HG02970 (cell line): ENCODE results near the gene LUZP2.

ENCODE experiments used
- ATAC-seq: cut with Tn5 transposase; IDR thresholded peaks from one replicate; pipeline ENCODE4 v1.9.1; 2021; ENCODE audit warnings: mild to moderate bottlenecking, moderate library complexity, moderate number of reproducible peaks; ENCODE audit not compliant: unreplicated experiment, low FRiP score

Gene LUZP2

DNA sequence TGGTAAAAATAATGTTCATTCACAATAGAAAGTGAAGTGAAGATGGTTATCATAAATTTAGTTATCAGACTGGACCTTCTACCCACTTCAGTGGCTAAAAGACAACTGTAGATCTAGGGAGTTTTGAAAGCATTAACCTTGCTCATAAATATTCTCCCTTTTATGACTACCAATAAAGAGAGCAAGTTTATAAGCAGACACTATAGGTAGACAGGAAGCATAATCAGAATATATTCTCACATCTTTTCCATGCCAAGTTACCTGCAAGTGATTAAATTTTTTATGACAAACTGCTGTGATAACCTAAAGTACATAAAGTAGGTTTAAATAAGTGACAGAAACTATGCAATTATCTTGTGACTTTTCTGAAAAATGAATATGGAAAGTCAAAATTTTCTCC, 62.5 kb downstream of the LUZP2 start:
- no peak for ATAC-seq

DNA sequence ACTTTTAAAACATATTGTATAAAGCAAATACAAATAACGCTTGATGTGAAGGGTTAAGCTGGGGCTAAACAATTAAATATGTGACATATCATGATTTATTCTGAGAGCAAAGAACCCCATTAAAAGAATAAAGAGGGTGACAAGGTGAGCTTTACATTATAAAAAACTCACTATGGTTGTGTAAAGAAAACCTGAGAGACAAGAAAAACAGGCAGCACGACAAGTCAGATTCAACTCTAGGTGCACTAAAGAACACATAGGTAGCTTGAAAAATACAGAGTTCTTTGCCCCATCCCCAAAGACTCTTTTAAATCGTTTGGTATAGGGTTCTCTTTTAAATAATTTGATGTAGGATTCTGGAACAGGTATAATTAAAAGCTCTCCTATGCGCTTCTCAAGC, 63.5 kb downstream of the LUZP2 start:
- no peak for ATAC-seq

DNA sequence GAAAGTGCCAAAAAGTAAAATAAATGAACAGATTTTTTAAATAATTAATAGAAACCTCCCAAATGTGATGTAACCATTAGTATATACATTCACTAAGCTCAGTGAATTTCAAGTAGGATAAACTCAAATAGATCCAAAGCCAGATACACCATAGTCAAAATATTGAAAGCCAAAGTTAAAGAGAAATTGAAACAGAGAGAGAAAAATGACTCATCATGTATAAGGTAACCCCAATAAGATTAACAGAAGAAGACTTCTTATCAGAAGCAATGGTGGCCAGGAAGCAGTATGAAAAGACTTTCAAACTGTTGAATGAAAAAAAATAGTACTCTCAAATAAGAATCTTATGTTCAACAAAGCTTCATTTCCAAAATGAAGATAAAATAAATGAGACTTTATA, 70.5 kb downstream of the LUZP2 start:
- ATAC-seq, result no peak

DNA sequence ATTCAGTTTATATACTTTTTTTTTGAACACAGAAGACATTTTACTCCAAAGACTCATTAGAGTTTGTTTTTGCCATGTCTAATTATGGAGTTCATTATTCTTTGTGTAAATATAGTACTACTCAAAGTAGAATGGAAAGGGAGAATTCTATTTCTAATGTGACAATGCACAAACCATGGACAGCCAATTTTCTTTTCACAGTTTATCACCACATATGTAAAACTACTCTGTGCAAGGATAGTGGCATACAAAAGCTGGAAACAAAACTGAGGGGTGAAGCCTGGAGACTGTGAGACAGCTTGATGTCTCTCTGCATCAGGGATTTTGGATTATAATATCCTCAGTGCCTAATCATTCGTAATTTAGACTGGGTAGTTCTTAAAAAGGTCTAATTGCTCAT, 75.5 kb downstream of the LUZP2 start:
- ATAC-seq, result no peak

DNA sequence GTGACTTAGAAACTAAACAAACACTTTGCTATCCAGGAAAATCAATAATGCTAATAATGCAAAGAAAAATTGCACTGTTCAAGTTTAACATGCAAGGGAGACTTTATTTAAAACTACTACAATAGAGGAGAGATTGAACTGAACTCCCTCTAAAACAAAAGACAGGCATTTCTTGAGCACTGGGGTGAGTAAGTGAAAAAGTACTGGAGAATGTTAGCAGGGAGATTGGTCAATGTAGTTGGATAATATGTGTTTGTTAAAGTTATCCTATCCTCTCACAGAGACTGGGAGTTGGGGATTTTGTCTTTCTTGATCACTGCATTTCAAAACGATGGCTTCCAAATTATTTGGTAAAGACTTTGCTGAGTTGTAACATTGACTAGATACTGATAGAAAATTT, 77.6 kb downstream of the LUZP2 start:
- no peak for ATAC-seq

DNA sequence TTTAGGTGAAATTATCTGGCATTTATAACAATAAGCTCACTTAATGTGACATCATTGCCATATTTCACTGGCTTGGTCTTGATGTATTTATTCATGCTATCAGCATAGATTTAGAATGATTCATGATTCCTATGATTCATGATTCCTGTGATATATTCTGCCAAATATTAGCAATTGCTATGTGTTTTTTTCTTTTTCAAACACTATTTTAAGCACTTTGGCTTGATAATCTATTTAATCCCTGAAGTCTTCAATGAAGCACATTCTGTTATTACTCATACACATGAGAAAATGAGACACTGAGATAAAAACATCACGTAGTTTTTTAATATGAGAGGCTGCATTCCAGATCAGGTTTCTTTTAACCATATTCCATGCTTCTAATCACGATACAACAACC, 78.5 kb downstream of the LUZP2 start:
- ATAC-seq, result no peak

DNA sequence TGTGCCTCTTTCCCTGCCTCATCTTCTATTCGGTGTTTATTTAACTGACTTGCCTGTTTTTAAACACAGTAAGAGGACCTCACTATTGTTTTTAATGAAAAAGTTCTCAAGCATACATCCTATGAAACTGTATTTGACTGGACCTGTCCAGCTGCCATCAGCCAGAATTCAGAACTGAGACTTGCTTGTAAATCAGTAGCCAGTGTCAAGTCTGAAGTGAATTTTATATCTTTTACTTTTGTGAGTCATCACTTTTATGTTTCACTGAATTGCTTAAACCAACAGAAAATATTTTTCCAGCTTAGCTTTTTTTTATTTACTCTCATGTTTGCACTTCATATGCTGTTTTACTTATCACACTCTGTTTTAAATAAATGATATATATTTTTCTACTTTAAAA, 88.3 kb downstream of the LUZP2 start:
- ATAC-seq, result peak; percentile 69

DNA sequence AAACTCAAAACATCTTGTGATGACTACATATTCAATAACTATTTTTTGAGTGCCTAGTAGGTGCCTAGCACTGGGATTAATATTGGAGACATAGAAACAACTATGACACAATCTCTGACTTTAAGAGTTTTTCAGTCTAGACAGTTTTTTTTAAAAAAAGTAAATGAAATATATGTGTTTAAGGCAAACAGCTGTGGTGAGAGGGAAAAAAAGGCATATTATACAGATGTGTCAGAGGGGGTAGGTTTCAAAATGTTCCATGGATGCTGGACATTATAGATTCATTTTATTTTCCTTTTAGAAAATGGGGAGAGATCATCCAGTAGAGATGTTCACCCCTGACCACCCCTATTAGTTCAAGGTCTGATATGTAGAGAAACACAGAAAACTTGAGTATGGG, 90.8 kb downstream of the LUZP2 start:
- ATAC-seq, result no peak

DNA sequence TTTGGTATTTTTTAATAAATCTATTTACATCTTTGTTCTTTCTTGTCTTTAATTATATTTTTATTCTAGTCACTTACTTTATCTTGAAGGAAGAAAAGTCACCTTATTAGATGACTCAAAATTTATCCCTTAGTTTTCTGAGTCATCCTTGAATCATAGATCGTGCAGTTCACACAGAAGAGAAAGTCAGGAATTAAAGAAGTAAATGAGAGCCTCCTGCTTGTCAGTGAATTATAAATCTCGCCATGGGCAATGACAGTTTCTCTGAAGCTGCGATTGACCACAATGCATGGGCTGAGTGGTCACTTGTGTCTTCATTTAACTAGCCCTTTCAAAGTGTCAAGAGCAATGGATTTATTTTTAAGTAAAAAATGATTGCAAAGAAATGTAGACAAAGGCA, 91.2 kb downstream of the LUZP2 start:
- ATAC-seq, result no peak

DNA sequence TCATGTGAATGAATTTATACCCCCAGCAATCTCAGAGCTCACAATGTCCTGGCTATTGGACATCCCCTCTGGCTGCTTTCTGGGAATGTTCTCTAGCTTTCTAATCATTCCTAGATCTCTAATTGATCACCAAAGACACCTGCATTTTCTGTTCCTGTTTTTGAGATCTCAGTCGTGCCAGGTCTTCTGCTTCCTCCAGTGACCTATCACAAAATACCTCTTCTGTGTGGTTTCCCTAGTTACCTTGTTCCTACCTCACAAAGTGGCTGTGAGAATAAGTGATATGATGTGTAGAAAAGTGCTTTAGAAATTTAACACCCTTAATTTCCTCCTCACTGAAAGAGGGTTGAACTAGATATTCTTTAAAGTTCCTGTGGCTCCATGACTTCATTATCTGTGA, 92.2 kb downstream of the LUZP2 start:
- peak; percentile 56 for ATAC-seq

DNA sequence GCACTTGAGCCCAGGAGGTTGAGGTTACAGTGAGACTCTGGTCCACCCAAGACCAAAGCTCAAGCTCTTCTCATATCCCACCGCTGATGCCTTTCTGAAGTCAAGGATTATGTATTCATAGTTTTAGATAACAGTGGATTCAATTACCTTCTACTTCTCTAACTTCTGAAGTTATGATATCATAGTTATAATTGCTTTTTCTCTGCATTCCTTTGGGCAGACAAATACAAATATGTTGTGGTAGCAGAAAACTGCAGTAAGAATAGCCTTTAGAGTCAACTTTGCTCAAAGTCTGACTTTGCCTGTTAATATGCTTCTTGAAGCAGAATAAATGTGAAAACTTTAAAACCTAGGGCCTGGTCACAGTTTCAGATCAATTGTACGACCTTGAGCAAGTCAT, 94.4 kb downstream of the LUZP2 start:
- no peak for ATAC-seq

DNA sequence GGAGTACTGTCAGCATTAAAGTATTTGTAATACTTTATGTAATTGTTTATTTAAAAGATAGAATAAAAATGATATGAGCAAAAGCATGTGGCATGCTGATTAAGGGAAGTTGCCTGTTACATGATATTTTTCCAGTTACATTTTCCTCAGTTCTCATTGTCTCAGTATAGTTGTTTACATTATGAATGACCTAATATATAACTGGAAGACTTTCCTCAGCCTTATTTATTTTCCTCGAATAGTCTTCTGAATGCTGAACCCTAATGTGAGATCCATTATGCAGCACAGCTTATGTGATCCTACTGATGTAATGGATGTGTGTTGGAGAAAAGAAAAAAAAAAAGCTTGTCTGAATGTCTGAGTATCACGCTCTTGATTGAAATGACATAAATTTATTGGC, 95.5 kb downstream of the LUZP2 start:
- no peak for ATAC-seq

DNA sequence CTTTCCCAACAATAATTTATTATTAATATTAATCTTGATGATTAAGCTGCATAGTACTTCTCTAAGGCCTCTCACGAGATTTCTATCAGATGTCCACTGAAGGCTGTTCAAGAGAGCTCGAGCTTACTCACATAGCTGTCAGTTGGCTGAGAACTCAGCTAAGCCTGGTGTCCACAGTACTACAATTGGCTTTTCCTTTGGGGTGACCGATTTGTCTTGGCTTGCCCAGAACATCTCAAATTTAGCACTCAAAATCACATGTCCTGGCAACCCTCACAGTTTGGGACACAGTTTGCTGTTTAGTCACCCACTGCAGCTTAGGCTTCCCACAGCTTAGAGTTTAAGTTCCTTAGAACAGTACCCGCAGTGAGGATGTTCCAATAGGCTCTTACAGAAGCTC, 96.5 kb downstream of the LUZP2 start:
- no peak for ATAC-seq

DNA sequence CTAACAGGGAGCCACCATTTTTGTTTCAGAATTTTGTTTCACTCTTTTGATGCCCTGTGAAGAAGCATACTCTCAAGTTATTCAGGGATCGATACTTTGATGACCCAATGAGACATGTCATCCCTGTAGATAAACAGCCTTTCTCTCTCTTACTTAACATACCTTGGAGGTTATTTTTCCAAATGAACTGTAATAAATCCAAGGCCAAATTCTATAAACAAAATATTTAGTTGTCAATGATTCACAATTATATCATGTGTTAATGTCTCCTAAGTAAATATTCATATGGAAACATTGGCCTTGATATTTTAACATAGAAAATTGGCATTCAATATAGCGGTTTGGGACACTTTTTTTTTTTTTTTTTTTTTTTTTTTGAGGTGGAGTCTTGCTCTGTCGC, 97.5 kb downstream of the LUZP2 start:
- ATAC-seq, result no peak

DNA sequence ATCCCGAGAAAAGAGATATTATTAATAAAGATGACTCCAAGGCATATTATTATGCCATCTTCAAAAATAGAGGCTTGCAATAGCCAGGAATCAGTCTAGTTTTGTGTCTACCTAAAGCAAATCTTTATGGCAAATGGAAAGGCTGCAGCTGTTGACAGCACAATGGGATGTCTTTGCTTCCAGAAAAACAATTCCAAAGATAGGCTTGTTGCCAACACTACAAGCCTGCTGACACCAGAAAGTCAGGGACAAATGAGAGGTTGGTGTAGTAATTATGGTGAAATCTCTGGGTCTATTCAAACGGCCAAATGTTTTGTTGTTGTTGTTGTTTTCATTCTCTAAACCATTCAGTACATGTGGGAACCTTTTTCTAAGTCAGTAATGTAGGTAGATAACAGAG, 101.8 kb downstream of the LUZP2 start:
- no peak for ATAC-seq

DNA sequence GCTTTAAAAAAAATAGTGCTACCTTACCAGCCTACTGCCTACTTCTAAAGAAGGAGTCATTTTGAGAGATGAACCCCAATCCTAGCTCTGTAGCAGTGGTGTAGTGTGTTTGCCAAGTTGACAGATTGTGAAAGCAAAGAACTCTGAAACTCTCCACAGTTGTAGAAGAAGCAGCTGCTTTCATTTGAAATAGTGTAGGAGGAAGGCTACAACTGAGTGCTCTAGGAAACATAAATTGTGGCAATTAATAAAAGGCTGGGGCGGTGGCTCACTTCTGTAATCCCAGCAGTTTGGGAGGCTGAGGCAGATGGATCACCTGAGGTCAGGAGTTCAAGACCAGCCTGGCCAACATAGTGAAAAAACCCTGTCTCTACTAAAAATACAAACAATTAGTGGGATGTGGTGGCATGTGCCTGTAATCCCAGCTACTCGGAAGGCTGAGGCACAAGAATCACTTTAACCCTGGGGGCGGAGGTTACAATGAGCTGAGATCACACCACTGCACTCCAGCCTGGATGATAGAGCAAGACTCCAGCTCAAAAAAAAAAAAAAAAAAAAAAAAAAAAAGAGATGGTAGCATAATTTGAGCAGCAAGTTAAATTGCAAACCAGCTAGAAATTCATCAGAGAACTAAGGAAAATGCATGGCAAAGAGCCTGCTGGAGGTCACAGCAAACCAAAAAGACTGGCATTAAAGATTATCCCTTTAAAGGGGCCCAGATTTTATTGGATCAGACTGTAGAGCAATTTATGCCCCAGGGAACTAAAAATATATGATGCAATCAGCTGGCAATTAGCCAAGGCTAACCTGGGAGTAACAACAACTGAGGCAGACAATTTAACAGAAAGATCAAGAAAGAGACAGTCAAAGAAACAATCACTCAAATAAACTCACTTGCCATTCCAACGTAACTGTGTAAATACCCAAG, 112.6 kb downstream of the LUZP2 start:
- ATAC-seq, result no peak

DNA sequence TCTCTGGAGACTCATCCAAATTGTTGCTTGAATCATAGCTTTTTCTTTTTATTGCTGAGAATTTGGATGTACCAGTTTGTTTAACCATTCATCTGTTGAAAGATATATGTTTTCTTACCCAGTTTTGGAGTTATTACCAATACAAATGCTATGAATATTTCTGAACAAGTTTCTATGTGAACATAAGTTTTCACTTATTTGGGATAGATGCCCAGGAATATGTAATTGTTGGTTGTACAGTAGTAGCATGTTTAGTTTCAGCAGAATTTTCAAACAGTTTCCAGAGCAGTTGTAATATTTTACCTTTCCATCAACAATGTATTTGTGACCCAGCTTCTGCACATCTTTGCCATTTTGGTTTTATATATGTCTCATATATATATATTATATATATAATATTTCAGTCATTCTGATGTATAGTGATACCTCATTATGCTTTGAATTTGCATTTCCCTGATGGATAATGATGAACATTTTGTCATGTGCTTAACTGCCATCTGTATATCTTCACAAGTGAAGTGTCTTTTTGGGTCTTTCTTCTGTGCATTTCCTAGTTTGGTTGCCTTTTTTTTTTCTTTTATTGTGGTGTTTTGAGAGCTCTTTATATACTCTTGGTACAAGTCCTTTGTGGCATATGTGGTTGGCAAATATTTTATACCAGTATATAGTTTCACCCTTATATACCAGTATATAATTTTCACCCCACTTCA, 118.8 kb downstream of the LUZP2 start:
- ATAC-seq, result no peak

DNA sequence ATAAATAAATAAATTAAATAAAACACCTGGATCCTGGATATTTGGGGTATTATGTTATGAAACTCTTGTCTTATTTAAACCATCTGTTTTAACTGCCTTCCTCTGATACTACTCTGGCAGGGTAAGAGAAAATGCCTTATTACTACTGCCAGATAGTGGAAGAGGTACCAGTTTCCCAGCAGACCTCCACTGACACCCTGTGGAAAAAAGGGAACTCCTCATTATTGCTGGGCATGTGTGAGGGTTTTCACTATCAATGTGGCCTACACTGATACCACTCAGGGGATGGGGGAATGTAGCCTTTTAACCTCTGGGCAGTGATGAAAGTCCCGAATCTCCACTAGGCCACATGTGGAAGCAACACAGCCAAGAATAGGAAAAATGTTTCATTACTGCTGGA, 121.0 kb downstream of the LUZP2 start:
- no peak for ATAC-seq

DNA sequence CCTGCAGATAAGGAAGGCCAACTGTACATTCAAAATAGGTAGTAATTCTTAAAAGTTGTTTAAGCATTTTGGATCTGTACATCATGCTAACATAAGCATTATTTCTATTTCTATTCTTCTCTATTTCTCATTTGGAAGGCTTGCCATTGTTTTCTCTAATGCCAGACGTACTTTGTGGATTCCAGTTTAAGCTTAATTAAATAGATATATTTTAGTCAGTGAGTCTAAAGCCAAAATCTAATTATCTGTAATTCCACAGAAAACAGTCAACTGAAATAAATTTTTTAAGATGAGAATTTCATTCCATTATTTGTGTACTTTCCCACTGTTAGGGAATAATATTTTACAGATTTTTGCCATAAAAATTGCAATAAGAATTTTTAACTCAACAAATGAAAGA, 123.0 kb downstream of the LUZP2 start:
- ATAC-seq, result no peak

DNA sequence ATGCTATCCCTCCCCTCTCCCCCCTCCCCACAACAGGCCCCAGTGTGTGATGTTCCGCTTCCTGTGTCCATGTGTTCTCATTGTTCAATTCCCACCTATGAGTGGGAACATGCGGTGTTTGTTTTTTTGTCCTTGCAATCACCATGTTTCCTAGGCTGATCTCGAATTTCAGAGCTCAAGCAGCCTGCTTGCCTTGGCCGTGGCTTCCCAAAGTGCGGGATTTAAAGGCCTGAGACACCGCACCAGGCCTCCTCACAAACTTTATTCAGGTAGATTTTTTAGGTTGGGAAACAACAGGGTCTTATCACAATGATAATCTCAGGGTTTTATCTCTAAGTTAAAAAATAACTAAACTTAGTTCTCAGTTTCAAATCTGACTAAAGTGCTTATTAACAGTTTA, 125.4 kb downstream of the LUZP2 start:
- ATAC-seq, result no peak

DNA sequence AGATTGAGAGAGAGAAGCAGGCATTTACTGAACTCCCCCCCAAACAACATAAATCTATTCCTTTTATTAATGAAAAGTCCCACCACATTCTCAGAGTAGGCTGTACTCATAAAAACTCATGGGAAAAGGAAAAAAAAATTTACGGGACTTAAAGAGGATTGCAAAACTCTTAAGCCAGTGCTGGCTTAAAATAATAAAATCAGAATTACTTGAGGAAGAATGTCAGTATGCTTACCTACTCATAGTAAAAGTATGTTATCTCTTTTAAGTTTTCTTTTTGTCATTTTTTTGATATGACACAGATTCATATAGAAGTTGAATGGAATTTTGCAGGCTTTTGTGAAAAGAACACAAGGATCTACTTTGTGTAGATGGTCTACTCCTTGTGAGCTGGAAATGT, 126.3 kb downstream of the LUZP2 start:
- no peak for ATAC-seq

DNA sequence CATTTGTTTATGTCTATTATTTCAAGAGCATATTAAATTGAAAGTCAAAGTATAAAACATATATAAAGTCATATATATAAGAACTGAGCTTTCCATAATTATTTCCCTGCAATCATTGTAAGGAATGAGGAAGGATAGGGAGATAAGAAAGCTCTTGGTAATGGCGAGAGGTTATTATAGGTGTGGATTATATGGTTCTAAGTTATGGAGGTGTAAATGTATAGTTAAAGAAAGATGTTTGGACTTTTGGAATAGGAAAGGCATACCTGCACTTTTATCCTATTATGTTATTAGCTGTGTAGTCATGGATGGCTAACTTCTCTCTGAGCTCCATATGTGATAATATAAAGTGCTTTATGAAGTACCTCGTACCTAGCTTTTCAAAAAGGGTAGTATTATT, 127.6 kb downstream of the LUZP2 start:
- ATAC-seq, result no peak
